ENCODE measurements around the gene CTSD. TPM values are rescaled to one million over a fixed set of nuclear protein-coding genes. Genes with fewer than 3 reads are reported as not detected.
"Not testable (repeated sequence)": the region's sequence is repeated elsewhere in the genome, so short reads cannot be mapped to it uniquely, and the experiment has no call there.

Gene CTSD
- total RNA-seq, 4 donors from 2014 or later = 182 to 290 (median 238) TPM

DNA sequence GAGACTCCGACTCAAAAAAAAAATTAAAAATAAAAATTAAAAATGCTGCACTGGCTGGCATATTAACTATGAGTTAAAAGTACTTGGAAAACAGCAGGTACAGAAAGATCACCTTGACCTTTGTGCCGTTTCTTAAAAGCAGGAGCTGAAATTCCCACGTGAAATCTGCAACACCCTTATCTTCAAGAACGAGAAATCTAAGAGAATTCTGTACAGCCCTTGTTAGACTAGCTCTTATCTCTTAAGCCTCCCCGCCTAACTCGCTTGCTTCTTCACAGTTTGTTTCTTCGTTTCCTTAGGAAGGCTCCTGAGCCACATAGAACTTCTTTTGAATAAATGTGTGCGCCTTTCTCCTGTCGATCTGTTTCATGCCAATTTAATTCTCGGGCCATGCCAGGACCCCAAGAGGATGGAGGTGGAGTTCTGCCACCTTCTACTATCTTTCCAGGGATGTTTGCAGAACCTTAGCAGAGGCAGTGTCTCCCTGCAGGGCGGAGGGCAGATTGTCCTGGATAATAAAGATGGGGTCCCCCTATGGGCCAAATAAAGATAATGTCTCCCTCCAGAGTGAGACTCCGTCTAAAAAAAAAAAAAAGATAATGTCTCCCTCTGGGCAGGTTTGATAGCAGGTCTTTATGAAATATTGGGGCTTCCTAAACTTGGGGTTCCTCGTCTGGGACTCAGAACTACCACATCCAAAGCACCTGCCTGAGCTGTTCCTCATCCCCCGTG is 43.7 kb upstream of the CTSD start:
- peaks cover 53% of the 10 kb centered on the region for H3K27me3 ChIP-seq
- no peak for ATAC-seq
- no peak overlapping the region for H3K27ac ChIP-seq
- H3K36me3 ChIP-seq = no peaks in the 10 kb centered on the region
- TF ChIP-seq POLR2AphosphoS5 (IDR thresholded peaks at IDR 0.05) (no peak), POLR2A (IDR thresholded peaks at IDR 0.05) (no peak), EP300 (IDR thresholded peaks at IDR 0.05) (no peak)
- TF ChIP-seq, protein P1, sequence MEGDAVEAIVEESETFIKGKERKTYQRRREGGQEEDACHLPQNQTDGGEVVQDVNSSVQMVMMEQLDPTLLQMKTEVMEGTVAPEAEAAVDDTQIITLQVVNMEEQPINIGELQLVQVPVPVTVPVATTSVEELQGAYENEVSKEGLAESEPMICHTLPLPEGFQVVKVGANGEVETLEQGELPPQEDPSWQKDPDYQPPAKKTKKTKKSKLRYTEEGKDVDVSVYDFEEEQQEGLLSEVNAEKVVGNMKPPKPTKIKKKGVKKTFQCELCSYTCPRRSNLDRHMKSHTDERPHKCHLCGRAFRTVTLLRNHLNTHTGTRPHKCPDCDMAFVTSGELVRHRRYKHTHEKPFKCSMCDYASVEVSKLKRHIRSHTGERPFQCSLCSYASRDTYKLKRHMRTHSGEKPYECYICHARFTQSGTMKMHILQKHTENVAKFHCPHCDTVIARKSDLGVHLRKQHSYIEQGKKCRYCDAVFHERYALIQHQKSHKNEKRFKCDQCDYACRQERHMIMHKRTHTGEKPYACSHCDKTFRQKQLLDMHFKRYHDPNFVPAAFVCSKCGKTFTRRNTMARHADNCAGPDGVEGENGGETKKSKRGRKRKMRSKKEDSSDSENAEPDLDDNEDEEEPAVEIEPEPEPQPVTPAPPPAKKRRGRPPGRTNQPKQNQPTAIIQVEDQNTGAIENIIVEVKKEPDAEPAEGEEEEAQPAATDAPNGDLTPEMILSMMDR (IDR thresholded peaks at IDR 0.05) = no peak
- H3K4me3 ChIP-seq = no peak overlapping the region
- peaks cover 0 to 7% (median 0%) of the 10 kb centered on the region in 3 donors for H3K9me3 ChIP-seq
- 32 to 69% methylated on average over 9 to 13 of the region's 14 CpGs for WGBS, 2 donors (ENCODE audit: low coverage in 1 of 2)
- no peaks in the 10 kb centered on the region for H3K4me1 ChIP-seq

DNA sequence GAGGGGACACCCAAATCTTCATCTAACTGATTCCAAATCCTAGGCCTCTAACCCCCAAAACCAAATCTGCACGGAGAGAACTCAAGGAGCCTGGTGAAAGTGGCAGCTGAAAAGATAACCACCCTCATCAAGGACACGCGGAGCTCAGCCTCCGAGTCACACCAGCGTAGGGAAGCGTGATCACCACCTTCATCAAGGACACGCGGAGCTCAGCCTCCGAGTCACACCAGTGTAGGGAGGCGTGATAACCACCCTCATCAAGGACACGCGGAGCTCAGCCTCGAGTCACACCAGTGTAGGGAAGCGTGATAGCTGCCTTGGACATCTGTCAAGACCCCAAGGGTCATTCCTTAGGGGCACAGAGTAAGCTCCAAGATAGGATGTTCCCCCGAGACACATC is 41.8 kb upstream of the CTSD start:
- WGBS, 2 donors (ENCODE audit: low coverage in 1 of 2) = 67% methylated on average over 15 of the region's 15 CpGs; no CpG with 5 or more reads in 1 of the 2 donors
- TF ChIP-seq POLR2A (IDR thresholded peaks at IDR 0.05) = no peak
- no peak for TF ChIP-seq EP300 (IDR thresholded peaks at IDR 0.05)
- TF ChIP-seq POLR2AphosphoS5 (IDR thresholded peaks at IDR 0.05) = no peak
- TF ChIP-seq, protein P1 (IDR thresholded peaks at IDR 0.05) = no peak

DNA sequence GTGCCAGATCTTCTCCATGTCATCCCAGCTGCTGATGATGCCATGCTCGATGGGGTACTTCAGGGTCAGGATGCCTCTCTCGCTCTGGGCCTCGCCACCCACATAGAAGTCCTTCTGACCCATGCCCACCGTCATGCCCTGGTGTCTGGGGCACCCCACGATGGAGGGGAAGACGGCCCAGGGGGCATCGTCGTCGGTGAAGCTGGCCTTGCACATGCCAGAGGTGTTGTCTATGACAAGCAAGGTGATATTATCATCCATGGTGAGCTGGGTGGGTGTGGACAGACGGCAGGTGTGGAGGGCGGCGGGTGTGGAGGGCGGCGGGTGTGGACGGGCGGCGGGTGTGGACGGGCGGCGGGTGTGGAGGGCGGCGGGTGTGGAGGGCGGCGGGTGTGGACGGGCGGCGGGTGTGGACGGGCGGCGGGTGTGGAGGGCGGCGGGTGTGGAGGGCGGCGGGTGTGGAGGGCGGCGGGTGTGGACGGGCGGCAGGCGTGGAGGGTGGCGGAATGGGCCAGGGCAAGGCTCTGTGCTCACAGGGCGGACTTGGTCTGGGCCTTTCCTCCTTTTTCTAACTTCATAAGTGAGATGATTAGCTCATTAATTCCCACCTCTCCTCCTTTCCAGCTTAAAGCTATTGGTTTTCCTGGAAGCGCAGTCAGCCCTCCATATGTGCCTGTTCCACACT is 40.2 kb upstream of the CTSD start:
- not testable (repeated sequence) for H3K4me1 ChIP-seq, H3K9me3 ChIP-seq, H3K27ac ChIP-seq, H3K4me3 ChIP-seq, H3K36me3 ChIP-seq, ATAC-seq
- 83 to 100% methylated on average over 1 of the region's 42 CpGs for WGBS, 2 donors (ENCODE audit: low coverage in 1 of 2)
- peaks cover 70% of the 10 kb centered on the region for H3K27me3 ChIP-seq

More for the DNA sequence above, 41.8 kb upstream of the CTSD start:
- Histone ChIP-seq H3K27ac (no peak overlapping the region), H3K4me3 (no peak overlapping the region), H3K4me1 (no peaks in the 10 kb centered on the region), H3K9me3 (no peaks in the 10 kb centered on the region), H3K36me3 (no peaks in the 10 kb centered on the region), H3K27me3 (peaks cover 62% of the 10 kb centered on the region)
- no peak for ATAC-seq

DNA sequence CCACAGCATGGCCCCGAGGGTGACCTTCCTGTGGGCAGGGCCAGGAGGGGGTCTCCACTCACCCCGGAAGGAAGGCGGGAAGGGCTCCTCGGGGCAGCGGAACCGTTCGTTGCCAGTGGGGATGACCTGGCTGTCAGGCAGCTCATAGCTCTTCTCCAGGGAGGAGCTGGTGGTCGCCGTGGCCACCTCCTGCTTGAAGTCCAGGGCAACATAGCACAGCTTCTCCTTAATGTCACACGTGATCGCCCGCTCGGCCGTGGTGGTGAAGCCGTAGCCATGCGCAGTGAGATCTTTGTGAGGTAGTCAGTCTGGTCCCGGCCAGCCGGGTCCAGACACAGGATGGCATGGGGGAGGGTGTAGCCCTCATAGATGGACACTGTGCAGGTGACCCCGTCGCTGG is 39.5 kb upstream of the CTSD start:
- 92% methylated on average over 2 of the region's 20 CpGs; no CpG with 5 or more reads in 1 of the 2 donors for WGBS, 2 donors (ENCODE audit: low coverage in 1 of 2)

DNA sequence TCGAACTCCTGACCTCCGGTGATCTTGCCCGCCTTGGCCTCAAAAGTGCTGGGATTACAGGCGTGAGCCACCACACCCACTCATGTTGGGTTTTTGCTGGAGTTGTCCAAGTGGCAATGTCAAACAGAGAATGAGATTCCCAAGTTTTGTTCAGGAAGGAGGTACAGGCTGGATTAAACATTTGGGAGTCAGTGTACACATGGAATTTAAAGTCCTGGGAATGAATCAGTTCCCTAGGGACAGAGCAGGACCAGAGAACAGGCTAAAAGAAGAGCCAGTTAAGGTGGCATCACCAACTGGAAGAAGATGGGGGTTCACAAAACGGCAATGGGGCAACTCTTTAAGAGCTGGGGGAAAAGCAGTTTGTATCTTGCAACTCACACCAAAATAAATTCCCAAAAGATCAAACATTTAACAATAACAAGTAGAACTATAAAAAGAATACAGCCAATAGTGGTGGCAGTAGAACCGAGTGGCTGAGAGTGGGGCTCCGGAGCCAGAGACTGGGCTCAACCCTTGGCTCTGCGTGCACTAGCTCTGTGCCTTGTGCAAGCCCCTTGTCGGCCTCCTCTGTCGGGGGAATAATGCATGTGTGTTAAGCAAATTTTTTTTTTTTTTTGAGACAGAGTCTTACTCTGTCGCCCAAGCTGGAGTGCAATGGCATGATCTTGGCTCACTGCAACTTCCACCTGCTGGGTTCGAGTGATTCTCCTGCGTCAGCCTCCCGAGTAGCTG is 33.8 kb upstream of the CTSD start:
- H3K4me1 ChIP-seq = no peaks in the 10 kb centered on the region
- H3K36me3 ChIP-seq = no peaks in the 10 kb centered on the region
- H3K27me3 ChIP-seq = peaks cover 81% of the 10 kb centered on the region
- ATAC-seq = no peak
- H3K9me3 ChIP-seq = no peaks in the 10 kb centered on the region
- TF ChIP-seq POLR2A (IDR thresholded peaks at IDR 0.05) = no peak
- no peak for TF ChIP-seq EP300 (IDR thresholded peaks at IDR 0.05)
- TF ChIP-seq POLR2AphosphoS5 (IDR thresholded peaks at IDR 0.05) = no peak
- TF ChIP-seq, protein P1 (IDR thresholded peaks at IDR 0.05) = no peak
- 75 to 79% methylated on average over 6 to 14 of the region's 14 CpGs for WGBS, 2 donors (ENCODE audit: low coverage in 1 of 2)
- no peak overlapping the region for H3K27ac ChIP-seq
- no peak overlapping the region for H3K4me3 ChIP-seq

More for the DNA sequence above, 39.5 kb upstream of the CTSD start:
- Histone ChIP-seq H3K27ac (no peak overlapping the region), H3K9me3 (no peaks in the 10 kb centered on the region), H3K4me3 (no peak overlapping the region), H3K27me3 (peaks cover 76% of the 10 kb centered on the region), H3K36me3 (no peaks in the 10 kb centered on the region), H3K4me1 (no peaks in the 10 kb centered on the region)
- TF ChIP-seq POLR2AphosphoS5 (IDR thresholded peaks at IDR 0.05) = no peak
- TF ChIP-seq EP300 (IDR thresholded peaks at IDR 0.05) = no peak
- no peak for TF ChIP-seq POLR2A (IDR thresholded peaks at IDR 0.05)
- TF ChIP-seq, protein P1 (IDR thresholded peaks at IDR 0.05) = no peak
- no peak for ATAC-seq
